Nephron (organoid): ENCODE data around the gene BSPRY.

Source experiments
- H3K27ac Mint-ChIP-seq, 3 experiments: 2 replicates each; pipeline ENCODE4 v1.8.0; 2020; ENCODE audit warnings: mixed read lengths in 3 of 3, mild to moderate bottlenecking in 2 of 3, moderate library complexity in 1 of 3
- H3K27me3 Mint-ChIP-seq: 2 replicates; pipeline ENCODE4 v1.8.0; 2021; ENCODE audit warnings: low read depth, mild to moderate bottlenecking, moderate library complexity, mixed read lengths
- H3K36me3 Mint-ChIP-seq: 2 replicates; pipeline ENCODE4 v1.8.0; 2020; ENCODE audit warnings: low read depth, mixed read lengths
- H3K4me1 Mint-ChIP-seq: 2 replicates; pipeline ENCODE4 v1.8.0; 2020; ENCODE audit warnings: mixed read lengths
- H3K4me3 Mint-ChIP-seq, 3 experiments: 2 replicates each; pipeline ENCODE4 v1.8.0; 2020; ENCODE audit warnings: mild to moderate bottlenecking in 3 of 3, mixed read lengths in 3 of 3, moderate library complexity in 2 of 3
- H3K9me3 Mint-ChIP-seq: 2 replicates; pipeline ENCODE4 v1.8.0; 2020; ENCODE audit warnings: mixed read lengths
- TF ChIP-seq, protein P1 (sequence below), 3 experiments: fragments of 200-600 bp; sonication (generic); IDR thresholded peaks; one replicate each; pipeline ENCODE4 v1.5.0; 2021; ENCODE audit warnings: antibody characterized with exemption in 3 of 3; ENCODE audit not compliant: unreplicated experiment in 3 of 3

Gene BSPRY

DNA sequence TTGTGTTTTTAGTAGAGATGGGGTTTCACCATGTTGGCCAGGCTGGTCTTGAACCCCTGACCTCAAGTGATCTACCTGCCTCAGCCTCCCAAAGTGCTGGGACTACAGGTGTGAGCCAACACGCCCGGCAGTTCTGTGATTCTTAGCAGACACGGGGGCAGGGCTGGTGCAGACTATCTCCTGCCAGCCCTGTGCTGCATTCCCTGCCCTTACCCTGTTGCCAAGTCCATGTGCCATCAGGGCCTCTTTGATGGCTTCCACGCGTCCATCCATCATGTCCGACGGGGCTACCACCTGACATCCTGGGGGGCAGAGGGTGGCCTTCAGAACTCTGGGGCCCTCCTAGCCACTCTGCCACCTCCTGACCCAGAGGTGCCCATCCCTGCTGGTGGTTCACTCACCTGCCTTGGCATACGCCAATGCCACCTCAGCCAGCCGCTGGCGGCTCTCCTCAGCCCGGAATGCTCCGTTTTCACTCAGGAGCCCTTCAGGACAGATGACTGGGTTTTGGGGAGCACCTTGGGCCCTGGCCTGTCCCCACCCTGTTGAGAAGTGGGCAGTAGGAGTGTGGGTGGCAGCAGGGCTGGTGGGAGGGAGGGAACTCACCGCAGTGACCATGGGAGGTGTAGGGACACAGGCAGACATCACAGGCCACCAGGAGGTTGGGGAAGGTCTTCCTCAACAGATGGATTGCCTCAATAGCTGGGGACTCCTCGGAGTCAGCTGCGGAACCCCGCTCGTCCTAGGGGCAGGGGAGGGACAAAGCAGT lies 41.0 kb downstream of the BSPRY start:
- TF ChIP-seq, protein P1, sequence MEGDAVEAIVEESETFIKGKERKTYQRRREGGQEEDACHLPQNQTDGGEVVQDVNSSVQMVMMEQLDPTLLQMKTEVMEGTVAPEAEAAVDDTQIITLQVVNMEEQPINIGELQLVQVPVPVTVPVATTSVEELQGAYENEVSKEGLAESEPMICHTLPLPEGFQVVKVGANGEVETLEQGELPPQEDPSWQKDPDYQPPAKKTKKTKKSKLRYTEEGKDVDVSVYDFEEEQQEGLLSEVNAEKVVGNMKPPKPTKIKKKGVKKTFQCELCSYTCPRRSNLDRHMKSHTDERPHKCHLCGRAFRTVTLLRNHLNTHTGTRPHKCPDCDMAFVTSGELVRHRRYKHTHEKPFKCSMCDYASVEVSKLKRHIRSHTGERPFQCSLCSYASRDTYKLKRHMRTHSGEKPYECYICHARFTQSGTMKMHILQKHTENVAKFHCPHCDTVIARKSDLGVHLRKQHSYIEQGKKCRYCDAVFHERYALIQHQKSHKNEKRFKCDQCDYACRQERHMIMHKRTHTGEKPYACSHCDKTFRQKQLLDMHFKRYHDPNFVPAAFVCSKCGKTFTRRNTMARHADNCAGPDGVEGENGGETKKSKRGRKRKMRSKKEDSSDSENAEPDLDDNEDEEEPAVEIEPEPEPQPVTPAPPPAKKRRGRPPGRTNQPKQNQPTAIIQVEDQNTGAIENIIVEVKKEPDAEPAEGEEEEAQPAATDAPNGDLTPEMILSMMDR (IDR thresholded peaks at IDR 0.05; ENCODE audit: unreplicated experiment in 3 of 3) = no peak
- peak overlapping the region in 1 of 3 experiments; percentile 33 for H3K27ac Mint-ChIP-seq
- H3K27me3 Mint-ChIP-seq = peaks cover 3% of the 10 kb centered on the region
- H3K36me3 Mint-ChIP-seq = peaks cover 55% of the 10 kb centered on the region
- no peaks in the 10 kb centered on the region for H3K9me3 Mint-ChIP-seq
- no peak overlapping the region for H3K4me3 Mint-ChIP-seq
- no peaks in the 10 kb centered on the region for H3K4me1 Mint-ChIP-seq

DNA sequence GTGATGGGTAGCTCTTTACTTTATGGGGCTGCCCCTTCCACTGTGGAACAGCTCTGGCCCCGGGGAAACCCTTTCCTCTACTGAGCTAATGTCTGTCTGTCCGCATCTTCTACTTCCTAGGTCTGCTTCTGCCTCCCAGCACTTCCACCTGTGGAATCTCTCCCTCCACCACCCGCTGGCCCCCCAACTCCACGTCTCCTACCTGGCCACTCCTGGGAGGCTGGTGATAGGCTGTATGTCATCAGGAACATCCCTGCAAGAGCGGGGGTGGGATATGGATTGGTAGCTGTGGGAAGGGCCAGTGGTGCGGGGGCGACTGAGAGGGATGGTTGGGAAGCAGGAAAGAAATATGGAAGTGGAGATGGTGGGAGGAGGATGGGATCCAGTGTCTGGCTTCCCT lies 42.6 kb downstream of the BSPRY start:
- TF ChIP-seq, protein P1 (IDR thresholded peaks at IDR 0.05; ENCODE audit: unreplicated experiment in 3 of 3) = no peak
- Mint-ChIP-seq H3K4me3 (no peak overlapping the region), H3K9me3 (no peaks in the 10 kb centered on the region), H3K36me3 (peaks cover 50% of the 10 kb centered on the region), H3K4me1 (no peaks in the 10 kb centered on the region), H3K27me3 (peaks cover 3% of the 10 kb centered on the region), H3K27ac (no peak overlapping the region)

DNA sequence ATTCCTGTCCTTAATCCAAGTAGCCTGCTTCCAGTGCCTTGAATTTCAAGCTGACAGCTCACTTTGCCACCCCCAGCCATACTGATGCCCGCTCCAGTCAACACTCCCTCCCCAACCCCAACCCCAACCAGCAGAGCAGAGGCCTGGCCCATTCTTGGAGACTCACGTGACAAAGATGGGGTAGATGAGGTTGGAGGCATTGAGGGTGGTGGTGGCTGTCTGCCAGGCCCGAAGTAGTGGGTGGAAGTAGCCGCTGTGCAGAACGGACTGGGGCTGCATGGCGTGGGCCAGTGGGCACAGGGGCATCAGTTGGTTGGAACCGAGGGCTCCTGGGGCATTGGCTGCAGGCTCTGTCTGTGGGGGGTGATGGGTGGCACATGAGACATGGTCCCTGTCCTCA lies 43.9 kb downstream of the BSPRY start:
- H3K4me3 Mint-ChIP-seq = no peak overlapping the region
- TF ChIP-seq, protein P1 (IDR thresholded peaks at IDR 0.05; ENCODE audit: unreplicated experiment in 3 of 3) = no peak
- H3K9me3 Mint-ChIP-seq = no peaks in the 10 kb centered on the region
- no peaks in the 10 kb centered on the region for H3K27me3 Mint-ChIP-seq
- no peak overlapping the region for H3K27ac Mint-ChIP-seq
- H3K4me1 Mint-ChIP-seq = peaks cover 3% of the 10 kb centered on the region
- peaks cover 36% of the 10 kb centered on the region for H3K36me3 Mint-ChIP-seq

DNA sequence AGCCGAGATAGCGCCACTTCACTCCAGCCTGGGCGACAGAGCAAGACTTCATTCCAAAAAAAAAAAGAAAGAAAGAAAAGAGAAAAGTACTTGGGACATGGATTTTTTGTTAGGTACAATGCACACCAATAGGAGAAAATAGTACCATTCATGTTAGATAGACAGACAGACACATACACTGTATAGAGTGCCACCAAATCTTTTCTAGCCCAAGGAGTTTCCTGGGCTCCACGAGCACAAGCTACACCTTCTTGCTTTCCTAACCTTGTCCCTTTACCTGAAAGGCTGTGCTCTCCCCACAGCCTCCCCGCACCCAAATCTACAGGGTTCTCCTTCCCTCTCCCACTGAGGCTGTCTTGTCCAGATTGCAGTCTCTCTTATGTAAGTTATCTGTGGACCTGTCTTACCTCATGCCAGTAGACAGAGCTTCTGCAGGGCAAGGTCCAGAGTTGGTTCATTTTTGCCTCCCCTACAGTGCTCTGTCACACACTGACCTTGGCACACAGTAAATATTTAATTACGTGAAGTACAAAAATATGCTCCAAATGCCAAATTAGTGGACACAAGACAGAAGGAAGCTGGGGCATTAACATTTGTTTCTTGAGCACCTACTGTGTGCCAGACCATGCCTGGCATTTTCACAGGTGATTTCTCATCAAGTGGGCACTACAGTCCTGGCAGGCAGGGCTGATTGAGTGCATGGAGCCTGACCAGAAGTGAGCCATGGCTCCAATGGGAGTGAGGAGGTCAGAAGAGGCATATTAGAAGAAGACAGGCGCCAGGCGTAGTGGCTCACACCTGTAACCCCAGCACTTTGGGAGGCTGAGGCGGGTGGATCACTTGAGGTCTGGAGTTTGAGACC lies 45.9 kb downstream of the BSPRY start:
- H3K4me1 Mint-ChIP-seq = peaks cover 16% of the 10 kb centered on the region
- H3K9me3 Mint-ChIP-seq = no peaks in the 10 kb centered on the region
- H3K4me3 Mint-ChIP-seq = no peak overlapping the region
- TF ChIP-seq, protein P1 (IDR thresholded peaks at IDR 0.05; ENCODE audit: unreplicated experiment in 3 of 3) = no peak
- no peaks in the 10 kb centered on the region for H3K27me3 Mint-ChIP-seq
- H3K27ac Mint-ChIP-seq = no peak overlapping the region
- peaks cover 28% of the 10 kb centered on the region for H3K36me3 Mint-ChIP-seq

DNA sequence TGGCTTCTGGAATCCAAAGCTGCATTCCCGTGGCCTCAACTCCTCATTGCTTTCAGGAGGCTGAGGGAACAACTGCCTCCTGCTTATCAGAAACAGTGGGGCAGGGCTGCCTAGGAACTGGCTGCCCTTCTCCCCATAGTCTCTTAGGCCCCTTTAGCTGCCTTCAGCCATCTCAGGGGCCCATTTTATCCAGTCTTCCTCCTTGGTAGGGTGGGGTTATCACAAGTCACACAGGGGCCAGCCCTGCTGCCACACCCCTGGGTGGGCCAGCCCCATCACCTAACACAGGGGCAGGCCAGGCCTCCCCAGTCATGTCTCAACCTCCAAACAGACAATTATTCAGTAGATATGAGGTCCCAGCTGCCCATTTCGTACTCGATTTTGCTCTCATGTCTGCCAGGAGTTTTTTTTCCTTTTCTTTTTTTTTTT lies 47.9 kb downstream of the BSPRY start:
- Mint-ChIP-seq H3K27me3 (no peaks in the 10 kb centered on the region), H3K27ac (no peak overlapping the region), H3K4me1 (peaks cover 21% of the 10 kb centered on the region), H3K9me3 (no peaks in the 10 kb centered on the region), H3K36me3 (peaks cover 16% of the 10 kb centered on the region), H3K4me3 (no peak overlapping the region)
- TF ChIP-seq, protein P1 (IDR thresholded peaks at IDR 0.05; ENCODE audit: unreplicated experiment in 3 of 3) = no peak
